ENCODE results near the gene MINAR1.

GRCh38 chr15:79431636-79432344, at the start of gene MINAR1:
- TF ChIP-seq CTCF (conservative IDR thresholded peaks at IDR 0.05; ENCODE audit: low read length): no peak
- TF ChIP-seq EZH2phosphoT487 (IDR thresholded peaks at IDR 0.05; ENCODE audit: borderline replicate concordance, low read depth, low read length): no peak

All from OCI-LY7 (cell line).